ENCODE results near the gene OAS3.
"Not testable (repeated sequence)": the region's sequence is repeated elsewhere in the genome, so short reads cannot be mapped to it uniquely, and the experiment has no call there.

The OAS3 gene

DNA sequence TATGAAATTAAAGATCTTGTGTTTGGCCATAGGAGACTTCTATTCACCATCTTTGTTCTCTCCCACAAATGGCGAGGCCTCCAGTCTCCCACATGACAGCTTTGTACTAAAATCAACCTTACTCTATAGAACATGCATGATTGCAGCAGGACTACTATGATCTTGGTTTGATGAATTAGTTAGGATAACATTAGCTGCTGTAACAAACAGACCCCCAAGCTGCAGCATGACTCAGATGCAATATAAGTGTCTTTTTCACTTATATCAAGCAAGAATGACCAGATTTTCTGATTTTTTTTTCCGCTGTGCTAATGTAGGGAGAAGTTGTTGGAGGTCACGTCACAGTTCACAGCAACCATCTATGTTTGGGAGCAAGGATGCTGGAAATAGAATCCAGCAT is 10.8 kb upstream of the OAS3 start:
- no peak for DNase-seq

DNA sequence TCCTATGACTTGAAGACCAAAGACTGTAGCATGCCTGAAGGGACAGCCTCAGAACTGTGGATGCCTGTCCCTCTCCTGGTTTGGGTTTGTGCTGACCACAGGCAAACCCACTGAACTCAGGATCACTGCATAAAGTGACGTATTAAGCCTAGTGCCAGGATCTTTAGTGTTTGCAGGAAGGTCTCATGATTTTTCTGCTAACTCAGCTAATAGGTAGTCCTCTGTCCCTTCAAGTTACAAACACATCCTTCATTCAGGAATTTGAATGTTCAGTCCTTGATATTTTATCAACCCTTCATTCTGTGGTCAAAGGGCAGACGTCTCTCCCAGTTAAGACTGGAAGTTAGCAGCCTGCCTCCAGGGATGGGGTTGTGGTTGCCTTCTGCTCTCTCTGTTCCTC is 10.3 kb upstream of the OAS3 start:
- DNase-seq = no peak

DNA sequence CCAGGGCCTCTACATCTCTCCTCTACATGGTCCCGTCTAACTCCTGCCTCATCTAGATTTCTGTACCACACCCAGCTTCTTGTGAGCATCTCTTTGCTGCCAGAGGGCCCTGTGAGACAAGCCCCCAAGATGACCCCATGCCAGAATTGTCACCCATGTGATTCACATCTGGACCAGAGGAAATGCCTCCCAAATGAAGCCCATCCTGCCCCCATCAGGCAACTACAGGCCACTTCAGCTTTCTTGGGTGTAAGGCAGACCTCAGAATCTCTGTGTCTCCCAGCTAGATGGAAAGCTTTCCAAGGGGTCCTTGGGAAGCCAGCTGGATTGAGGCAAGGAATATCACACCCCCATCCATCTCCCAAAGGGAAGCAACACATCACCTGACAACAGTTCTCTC is 9.3 kb upstream of the OAS3 start:
- DNase-seq = no peak

DNA sequence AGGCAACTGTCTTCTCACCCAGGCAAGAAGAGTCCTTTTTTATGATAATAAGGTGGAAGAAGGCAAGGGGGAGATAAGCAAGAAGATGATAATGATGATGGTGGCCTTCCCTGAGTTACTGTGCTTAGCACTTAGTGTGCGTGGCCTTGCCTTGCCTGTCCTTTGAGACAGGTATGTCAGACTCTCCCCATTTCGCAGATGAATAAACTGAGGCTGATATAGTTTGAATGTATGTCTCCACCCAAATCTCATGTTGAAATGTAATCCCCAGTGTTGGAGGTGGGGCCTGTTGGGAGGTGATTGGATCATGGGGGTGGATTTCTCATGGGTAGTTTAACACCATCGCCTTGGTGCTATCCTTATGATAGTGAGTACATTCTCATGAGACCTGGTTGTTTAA is 8.6 kb upstream of the OAS3 start:
- DNase-seq = no peak

DNA sequence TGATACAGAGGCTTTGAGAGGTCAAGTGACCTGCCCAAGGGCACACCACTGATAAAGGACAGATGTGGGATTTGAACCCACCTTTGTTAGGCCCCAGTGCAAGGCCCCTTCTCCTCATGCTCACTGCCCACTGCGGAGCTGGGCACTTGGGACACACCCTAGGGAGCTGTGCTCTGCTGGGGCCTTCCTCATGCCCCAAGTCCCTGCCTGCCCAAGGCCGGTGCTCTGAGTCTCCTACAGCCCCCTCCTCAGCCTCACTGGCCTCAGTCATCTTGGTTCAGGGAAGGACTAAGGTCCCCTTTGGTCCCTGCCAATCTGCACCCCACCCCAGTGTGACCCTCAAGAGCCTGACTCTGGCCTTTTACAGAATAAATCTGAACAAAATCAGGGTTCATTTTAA is 7.9 kb upstream of the OAS3 start:
- no peak for DNase-seq

DNA sequence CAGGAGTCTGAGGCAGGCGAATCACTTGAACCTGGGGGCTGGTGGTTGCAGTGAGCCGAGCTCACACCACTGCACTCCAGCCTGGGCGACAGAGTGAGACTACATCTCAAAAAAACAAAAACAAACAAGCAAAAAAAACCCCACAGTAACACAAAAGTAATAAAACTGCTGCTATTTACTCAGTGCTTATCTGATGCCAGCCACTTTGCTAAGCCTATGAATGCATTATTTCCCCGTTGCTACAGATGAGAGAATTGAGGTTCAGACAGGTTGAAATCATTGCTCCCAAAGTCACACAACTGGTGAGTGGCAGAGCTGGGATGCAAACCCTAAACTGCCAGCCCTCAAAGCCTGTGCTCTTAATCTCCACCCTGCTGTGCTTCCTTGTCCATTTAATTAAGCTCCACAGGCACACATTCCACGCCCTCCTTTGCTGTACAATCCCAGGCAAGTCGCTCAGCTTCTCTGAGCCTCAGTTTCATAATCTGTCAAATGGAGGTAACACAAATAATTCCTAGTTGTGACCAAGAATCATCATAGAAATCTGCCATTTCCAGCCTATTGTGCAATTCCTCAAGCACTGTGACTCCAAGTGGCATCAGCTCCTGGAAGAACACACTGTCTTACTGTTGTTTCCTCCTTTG is 5.7 kb upstream of the OAS3 start:
- DNase-seq = no peak

DNA sequence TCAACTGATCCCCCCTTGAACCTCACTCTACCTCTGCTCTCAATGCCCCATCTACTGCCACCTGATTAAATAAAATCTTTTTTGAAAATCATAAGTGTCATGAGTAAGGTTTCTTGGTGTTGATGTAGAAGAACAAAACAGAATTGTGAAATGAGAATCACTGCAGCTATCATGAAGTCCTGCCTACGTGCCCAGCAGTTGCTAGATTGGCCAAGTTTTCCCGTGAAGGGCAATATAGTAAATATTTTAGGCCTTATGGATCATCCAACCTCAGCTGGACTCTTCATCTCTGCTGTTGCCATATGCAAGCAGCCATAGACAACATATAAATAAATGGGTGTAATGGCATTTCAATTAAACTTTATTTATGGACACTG is 5.2 kb upstream of the OAS3 start:
- DNase-seq = no peak

DNA sequence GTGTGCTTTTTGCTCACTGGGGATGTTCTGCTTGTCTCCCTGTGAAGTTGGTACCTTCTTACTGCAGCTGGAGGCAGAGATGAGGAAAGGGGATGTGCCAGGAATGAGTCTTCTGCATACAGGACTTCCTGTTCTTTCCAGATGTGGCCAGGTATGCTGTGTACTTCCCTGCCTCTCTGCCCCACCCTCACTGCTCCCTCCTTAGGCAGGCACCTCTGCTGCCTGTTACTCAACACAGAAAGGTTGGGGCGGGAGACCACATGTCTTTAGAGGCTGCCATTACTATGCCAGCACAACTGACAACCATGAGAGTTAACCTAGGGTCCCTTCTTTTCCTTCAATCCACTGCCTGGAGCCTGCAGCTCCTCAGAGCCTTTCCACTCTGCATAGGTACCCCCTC is 2.0 kb upstream of the OAS3 start:
- no peak for DNase-seq

DNA sequence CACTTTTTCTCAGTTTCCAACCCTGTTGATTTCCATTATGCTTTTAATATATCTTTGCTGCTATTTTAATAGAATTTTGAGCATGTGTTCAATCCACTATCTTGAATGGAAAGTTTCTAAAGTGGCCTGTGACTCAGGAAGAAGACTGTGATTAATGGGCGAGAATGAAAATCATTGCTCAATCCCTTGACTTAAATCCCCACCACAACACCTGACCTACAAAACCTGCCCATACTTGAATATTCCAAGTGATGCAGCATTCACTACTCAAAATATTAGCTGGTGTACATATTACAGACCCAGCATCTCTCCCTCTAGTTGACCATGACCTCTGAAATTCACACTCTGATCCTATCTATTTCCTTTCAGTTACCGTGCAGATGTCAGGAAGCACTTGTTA is 1.3 kb upstream of the OAS3 start:
- DNase-seq = no peak

DNA sequence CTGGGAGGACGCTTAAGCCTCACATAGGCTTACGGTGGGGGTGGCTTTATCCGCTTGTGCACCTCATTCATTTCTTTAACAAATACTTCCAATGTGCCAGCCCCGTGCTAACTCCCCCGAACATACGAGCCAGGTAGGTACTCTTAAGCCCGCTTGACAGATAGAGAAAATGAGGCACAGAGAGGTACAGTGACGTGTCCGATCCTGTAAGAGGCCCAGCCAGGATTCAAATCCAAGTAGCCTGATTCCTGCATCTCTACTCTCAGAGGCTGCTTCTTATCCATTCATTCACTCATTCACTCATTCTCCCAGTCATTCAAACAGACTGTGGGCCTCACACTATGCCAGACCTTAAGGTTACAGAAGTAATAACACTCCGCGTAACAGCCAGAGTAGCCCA is 477 bp downstream of the OAS3 start:
- DNase-seq = no peak

DNA sequence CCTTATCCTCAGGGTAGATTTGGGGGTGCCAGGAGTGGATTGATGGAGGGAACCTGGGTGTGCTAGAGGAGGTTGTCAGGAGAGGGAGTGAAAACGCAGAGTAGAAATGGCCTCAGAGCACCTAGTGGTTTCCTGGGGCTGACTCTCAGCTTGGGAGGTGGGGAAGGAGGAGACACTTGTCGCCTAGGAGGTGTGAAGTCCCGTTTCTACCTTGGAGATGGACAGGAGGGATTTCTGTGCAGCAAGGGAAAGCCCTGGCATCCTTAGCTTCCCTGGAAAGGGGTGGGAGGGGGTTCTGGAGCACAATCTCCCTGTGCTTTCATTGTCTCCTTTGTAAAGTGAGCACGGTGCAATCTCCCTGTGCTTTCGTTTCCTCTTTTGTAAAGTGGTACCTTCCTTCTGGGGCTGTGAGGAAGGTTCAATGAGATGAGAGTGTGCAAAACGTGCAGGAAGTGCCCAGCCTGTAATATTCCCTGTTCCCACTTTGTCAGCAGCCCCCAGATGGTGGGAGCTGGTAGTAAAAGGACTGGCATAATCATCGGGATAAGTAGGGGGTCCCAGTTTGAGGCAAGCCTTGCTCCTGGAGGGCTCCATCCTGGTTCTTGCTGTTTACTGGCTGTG is 1.6 kb downstream of the OAS3 start:
- no peak for DNase-seq

DNA sequence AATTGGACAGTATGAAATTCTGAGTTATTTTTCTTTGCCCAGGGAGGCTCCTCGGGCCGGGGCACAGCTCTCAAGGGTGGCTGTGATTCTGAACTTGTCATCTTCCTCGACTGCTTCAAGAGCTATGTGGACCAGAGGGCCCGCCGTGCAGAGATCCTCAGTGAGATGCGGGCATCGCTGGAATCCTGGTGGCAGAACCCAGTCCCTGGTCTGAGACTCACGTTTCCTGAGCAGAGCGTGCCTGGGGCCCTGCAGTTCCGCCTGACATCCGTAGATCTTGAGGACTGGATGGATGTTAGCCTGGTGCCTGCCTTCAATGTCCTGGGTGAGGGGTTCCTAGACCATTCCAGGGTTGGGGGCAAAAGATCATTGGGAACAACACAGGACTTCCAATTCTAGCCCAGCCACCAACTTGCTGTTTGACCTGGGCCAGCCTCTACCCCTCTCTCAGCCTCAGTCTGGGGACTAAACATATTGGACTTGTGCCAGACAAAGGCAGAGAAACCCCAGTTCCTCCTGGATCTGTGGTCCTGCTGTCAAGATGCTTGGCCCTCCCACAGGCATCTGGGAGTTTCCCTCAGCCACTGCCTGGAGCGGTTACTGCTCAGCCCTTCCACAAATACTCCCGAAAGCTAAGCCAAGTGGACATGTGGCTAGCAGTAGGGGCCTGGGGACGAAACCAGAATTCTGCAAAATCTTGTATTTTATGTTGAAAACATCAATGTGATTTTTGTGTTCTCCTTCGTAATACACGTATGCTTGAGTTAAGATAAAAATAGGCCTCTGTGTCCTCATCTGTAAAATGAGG is 3.5 kb downstream of the OAS3 start:
- no peak for DNase-seq

DNA sequence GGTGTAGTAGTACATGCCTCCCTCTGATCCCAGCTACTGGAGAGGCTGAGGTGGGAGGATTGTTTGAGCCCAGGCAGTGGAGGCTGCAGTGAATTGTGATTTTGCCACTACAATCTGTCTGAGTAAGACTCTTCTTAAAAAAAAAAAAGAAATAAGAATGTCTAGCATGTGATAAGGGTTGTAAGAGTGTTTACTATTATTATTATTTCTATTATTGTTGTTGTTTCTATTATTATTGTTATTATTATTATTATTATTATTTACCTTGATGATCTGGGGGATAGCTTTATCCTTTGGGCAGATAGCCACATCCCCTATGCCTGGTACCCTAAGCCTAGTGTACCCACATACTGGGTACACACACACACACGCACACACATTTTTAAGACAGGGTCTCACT is 4.3 kb downstream of the OAS3 start:
- no peak for DNase-seq

DNA sequence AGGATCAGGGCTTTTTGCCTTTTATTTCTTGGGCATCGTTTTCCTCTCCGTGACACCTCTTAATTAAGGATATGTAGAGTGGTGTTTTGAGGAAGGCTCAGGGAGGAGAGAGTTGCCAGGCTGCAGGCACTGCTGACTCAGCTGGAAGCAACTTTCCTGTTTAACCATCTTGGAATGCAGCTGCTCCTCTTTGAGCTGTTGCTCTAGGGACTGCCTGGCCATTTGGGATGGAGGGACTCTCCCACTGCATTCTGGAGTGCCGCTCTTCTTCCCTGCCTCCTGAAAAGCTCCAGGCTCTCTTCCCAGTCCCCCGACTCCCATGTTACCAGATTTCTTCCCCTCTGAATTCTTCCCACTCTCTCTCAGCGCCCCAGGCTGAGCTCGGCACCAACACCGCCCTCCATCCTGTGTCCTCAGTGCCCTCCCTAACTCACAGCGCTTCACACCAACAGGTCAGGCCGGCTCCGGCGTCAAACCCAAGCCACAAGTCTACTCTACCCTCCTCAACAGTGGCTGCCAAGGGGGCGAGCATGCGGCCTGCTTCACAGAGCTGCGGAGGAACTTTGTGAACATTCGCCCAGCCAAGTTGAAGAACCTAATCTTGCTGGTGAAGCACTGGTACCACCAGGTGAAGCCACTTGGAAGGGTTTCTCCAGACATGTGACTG is 5.9 kb downstream of the OAS3 start:
- DNase-seq = no peak

DNA sequence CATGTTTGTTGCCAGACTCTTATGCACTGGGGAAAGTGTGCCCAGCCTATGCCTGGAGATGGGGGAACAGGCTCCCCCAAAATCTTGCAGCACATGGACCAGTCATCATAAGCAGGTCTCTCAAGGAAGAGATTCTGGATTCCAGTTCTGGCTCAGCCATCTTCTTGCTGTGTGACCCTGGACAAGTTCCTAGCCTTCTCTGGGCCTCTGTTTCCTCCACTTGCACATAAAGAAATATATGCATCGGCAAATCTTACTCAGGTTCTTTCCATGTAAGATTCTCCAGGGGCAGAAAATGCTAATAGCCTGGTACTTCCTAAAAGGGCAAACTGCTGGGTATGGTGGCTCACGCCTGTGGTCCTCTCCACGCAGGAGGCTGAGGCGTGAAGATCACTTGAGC is 7.2 kb downstream of the OAS3 start:
- DNase-seq = no peak

DNA sequence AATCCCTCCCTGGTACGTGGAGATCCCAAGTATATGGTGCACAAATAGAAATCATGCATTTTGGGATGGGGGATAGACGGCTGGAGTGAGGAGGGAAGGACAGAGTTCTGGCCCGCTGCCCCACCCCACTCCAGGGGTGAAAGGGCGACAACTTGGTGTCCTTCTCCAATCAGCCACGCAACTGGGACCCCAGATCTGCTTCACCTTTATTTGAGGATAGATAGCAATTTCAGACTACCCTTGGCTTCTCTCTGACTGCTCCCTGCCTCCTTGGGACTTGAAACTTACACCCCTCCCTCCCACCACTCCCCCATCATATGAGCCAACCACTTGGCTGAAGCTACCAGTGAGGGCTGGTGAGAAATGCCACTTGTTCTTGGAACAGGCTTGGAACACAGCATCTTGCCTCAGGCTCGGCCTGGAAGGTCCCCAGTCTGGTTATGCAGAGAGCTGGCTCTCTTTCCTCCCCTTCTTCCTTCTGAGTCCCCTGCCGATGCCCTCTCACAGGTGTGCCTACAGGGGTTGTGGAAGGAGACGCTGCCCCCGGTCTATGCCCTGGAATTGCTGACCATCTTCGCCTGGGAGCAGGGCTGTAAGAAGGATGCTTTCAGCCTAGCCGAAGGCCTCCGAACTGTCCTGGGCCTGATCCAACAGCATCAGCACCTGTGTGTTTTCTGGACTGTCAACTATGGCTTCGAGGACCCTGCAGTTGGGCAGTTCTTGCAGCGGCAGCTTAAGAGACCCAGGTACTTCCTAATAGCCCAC is 8.1 kb downstream of the OAS3 start:
- DNase-seq = no peak

DNA sequence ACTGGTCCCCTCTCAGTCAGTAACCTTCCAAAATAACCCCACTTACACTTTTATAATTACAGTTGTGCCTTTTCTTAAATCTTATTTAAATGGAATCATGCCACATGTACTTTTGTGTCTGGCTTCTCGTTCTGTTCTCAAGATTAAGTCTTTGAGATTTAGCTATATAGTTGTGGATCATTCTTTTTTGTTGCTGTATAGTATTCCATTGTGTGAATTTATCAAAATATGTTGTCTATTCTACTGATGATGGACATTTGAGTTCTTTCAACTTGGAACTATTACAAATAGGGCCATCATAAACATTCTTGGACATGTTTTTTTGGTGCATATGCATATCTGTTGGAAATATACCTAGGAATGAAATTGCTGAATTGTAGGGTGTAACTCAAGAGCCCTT is 9.0 kb downstream of the OAS3 start:
- DNase-seq = no peak

DNA sequence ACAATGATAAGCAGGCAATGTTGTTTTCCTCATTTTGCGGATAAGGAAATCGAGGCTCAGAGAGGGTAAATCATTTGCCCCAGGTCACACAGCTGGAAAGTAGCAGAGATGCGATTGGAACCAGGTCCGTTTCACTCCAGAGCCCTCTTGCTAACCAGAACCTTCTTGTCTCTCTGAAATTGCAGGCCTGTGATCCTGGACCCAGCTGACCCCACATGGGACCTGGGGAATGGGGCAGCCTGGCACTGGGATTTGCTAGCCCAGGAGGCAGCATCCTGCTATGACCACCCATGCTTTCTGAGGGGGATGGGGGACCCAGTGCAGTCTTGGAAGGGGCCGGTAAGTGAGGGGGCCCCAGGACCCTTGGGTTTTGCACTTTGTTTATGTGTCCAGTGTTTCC is 9.5 kb downstream of the OAS3 start:
- no peak for DNase-seq

DNA sequence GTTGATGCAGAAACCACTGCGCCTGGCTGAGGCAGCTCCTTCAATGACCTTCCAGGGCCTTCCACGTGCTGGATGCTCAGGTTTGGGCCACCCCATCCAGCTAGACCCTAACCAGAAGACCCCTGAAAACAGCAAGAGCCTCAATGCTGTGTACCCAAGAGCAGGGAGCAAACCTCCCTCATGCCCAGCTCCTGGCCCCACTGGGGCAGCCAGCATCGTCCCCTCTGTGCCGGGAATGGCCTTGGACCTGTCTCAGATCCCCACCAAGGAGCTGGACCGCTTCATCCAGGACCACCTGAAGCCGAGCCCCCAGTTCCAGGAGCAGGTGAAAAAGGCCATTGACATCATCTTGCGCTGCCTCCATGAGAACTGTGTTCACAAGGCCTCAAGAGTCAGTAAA is 10.5 kb downstream of the OAS3 start:
- no peak for DNase-seq

DNA sequence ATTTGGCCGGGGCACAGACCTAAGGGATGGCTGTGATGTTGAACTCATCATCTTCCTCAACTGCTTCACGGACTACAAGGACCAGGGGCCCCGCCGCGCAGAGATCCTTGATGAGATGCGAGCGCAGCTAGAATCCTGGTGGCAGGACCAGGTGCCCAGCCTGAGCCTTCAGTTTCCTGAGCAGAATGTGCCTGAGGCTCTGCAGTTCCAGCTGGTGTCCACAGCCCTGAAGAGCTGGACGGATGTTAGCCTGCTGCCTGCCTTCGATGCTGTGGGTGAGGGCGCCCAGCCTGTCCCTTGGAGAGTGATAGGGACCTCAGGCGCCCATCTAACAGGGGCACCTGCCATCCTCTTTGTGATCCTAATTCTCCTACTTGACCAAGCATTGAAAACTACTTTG is 12.4 kb downstream of the OAS3 start:
- no peak for DNase-seq

DNA sequence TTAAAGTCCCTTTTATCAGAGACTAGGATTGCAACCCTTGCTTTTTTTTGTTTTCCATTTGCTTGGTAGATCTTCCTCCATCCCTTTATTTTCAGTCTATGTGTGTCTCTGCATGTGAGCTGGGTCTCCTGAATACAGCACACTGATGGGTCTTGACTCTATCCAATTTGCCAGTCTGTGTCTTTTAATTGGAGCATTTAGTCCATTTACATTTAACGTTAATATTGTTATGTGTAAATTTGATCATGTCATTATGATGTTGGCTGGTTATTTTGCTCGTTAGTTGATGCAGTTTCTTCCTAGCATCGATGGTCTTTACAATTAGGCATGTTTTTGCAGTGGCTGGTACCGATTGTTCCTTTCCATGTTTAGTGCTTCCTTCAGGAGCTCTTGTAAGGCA is 18.9 kb downstream of the OAS3 start:
- DNase-seq = not testable (repeated sequence)

DNA sequence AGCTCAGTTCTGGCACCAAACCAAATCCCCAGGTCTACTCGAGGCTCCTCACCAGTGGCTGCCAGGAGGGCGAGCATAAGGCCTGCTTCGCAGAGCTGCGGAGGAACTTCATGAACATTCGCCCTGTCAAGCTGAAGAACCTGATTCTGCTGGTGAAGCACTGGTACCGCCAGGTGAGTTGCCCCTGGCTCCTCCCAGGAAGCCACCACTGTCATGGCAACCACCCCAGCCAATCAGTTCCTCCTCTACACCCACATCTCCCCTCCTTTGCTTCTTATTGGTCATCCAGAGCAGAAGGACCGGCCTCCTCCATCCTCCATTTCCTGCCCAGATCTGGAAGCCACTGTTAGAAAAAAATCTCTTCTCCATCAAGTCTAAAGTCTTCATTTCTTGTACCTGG is 22.8 kb downstream of the OAS3 start:
- DNase-seq = no peak

DNA sequence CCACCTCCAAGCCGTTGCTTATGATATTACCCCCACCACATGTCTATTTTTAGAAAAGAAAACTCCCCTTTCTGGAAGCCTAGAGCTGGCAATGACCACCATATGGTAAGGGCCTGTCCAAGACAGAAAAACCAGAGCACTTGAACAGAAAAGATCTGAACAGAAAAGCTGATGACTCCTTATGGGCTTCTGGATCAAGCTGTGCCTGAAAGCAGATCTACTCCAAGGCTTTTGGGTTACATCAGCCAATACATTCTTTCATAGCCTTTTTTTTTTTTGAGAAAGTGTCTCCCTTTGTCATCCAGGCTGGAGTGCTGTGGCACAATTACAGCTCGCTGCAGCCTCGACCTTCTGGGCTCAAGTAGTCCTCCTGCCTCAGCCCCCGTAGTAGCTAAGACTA is 23.3 kb downstream of the OAS3 start:
- DNase-seq = no peak

Measured in stimulated activated CD4-positive, alpha-beta T cell treated with anti-CD3 and anti-CD28 coated beads, Interleukin-4, amount 100 ng/mL, for 24 hours (primary cell).